Measurements from ENCODE around the gene SLC6A8. TPM values are rescaled to one million over a fixed set of nuclear protein-coding genes. Genes with fewer than 3 reads are reported as not detected.

SLC6A8 gene
- total RNA-seq, 2 experiments from 2014 or later, result 2.5 to 2.7 TPM

DNA sequence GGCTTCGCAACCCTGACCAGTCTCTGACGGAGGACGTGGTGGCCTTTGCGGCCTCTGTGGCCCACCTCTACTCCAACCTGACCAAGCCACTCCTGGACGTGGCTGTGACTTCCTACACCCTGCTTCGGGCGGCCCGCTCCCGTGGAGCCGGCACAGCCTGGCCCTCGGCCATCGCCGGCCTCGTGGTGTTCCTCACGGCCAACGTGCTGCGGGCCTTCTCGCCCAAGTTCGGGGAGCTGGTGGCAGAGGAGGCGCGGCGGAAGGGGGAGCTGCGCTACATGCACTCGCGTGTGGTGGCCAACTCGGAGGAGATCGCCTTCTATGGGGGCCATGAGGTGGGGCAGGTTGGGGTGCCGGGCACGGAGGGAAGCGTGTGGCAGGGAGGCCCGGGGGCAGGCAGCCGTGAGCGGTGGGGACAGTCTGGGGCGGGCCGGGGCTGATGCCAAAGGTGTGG lies 38.1 kb downstream of the SLC6A8 start:
- intact Hi-C loops (cut with micrococcal nuclease), result no loop called here
- ATAC-seq, result no peak
- ChIA-PET CTCF (no interaction called here), POLR2A (interaction anchor here (0.6 to 1.2 kb wide), 2 partner anchors 68 to 163 kb away, joined by 3 to 4 read pairs; partner anchors contain the start of genes IDH3G and SSR4)
- Mint-ChIP-seq H3K4me3 (peak overlapping the region; percentile 56), H3K9me3 (no peaks in the 10 kb centered on the region), H3K36me3 (ENCODE audit: low read depth) (peaks cover 13% of the 10 kb centered on the region), H3K27ac (no peak overlapping the region), H3K27me3 (no peaks in the 10 kb centered on the region), H3K4me1 (ENCODE audit: low read depth) (peaks cover 17% of the 10 kb centered on the region)
- TF ChIP-seq CTCF (IDR thresholded peaks at IDR 0.05), result no peak
- DNase-seq, result no peak

- H3K27ac Mint-ChIP-seq, result no peak overlapping the region
- no peaks in the 10 kb centered on the region for H3K27me3 Mint-ChIP-seq
- no peak for ATAC-seq
- H3K36me3 Mint-ChIP-seq (ENCODE audit: low read depth), result peaks cover 12% of the 10 kb centered on the region
- CTCF ChIA-PET, result interaction anchor here (1.1 kb wide), 1 partner anchor 28 kb away, joined by 3 read pairs; no protein-coding TSS in a partner anchor
- TF ChIP-seq CTCF (IDR thresholded peaks at IDR 0.05), result no peak
- H3K4me3 Mint-ChIP-seq, result peak overlapping the region; percentile 56
- POLR2A ChIA-PET, result interaction anchor here (0.6 to 1.2 kb wide), 2 partner anchors 68 to 163 kb away, joined by 3 to 4 read pairs; partner anchors contain the start of genes IDH3G and SSR4
- intact Hi-C loops (cut with micrococcal nuclease), result no loop called here
- DNase-seq, result peak; percentile 56
- H3K9me3 Mint-ChIP-seq, result peaks cover under 1% of the 10 kb centered on the region
- peaks cover 22% of the 10 kb centered on the region for H3K4me1 Mint-ChIP-seq (ENCODE audit: low read depth)
These were observed 38.8 kb downstream of the SLC6A8 start for GRCh38 chrX:153726286-153727122.

- Mint-ChIP-seq H3K4me3 (peak overlapping the region; percentile 56), H3K9me3 (peaks cover 5% of the 10 kb centered on the region), H3K4me1 (ENCODE audit: low read depth) (peaks cover 21% of the 10 kb centered on the region), H3K27ac (no peak overlapping the region), H3K36me3 (ENCODE audit: low read depth) (peaks cover 10% of the 10 kb centered on the region), H3K27me3 (no peaks in the 10 kb centered on the region)
- ChIA-PET POLR2A (no interaction called here), CTCF (interaction anchor here (1.0 to 1.1 kb wide), 2 partner anchors 27 to 37 kb away, joined by 3 read pairs; partner anchors contain the start of gene PLXNB3)
- ATAC-seq, result no peak
- intact Hi-C loops (cut with micrococcal nuclease), result no loop called here
- no peak for TF ChIP-seq CTCF (IDR thresholded peaks at IDR 0.05)
- no peak for DNase-seq
These were observed 39.6 kb downstream of the SLC6A8 start for GRCh38 chrX:153727123-153727931.

DNA sequence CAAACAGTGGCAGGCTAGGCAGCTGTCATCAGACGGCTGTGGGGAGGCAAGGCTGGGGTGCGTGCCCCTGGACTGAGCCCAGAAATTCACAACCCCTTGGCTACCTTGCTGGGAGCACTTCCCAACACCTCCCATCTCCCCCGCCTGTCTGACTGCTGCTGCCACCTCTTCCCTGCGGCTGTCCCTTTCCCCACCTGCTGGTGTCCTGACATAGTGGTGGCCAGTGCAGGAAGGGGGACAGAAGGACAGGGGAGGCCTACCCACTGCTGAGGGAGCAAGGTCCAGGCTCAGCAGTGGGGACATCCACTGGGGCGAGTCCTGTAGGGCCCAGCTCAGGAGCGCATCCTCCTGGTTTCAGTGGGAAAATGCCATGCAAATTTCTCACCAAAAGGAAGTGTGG lies 40.4 kb downstream of the SLC6A8 start:
- Mint-ChIP-seq H3K4me1 (ENCODE audit: low read depth) (peaks cover 21% of the 10 kb centered on the region), H3K36me3 (ENCODE audit: low read depth) (peaks cover 3% of the 10 kb centered on the region), H3K27ac (peak overlapping the region; percentile 27), H3K27me3 (no peaks in the 10 kb centered on the region), H3K4me3 (no peak overlapping the region), H3K9me3 (peaks cover 5% of the 10 kb centered on the region)
- no peak for DNase-seq
- intact Hi-C loops (cut with micrococcal nuclease), result no loop called here
- POLR2A ChIA-PET, result no interaction called here
- ATAC-seq, result no peak
- CTCF ChIA-PET, result interaction anchor here (1.0 to 1.1 kb wide), 2 partner anchors 36 to 199 kb away, joined by 3 to 4 read pairs; partner anchors contain the start of gene PLXNB3
- no peak for TF ChIP-seq CTCF (IDR thresholded peaks at IDR 0.05)

All from activated CD8-positive, alpha-beta T cell treated with anti-CD3 and anti-CD28 coated beads for 36 hours (primary cell).